GM12878 (cell line): ENCODE measurements around the gene BICD1.

Source experiments
- CREB1 ChIP-seq: IDR thresholded peaks from 2 replicates; pipeline ENCODE4 v1.6.1; 2012; ENCODE audit warnings: low read depth, mild to moderate bottlenecking, inconsistent platforms
- HDAC2 ChIP-seq: fragments of 200-600 bp; sonication (generic); IDR thresholded peaks from 2 replicates; pipeline ENCODE4 v1.6.1; 2017
- HDGF ChIP-seq: fragments of 450-650 bp; IDR thresholded peaks from 2 replicates; pipeline ENCODE4 v1.6.1; 2016; ENCODE audit warnings: antibody characterized with exemption
- POLR2A ChIP-seq: IDR thresholded peaks from 2 replicates; pipeline ENCODE4 v1.6.1; 2011; ENCODE audit warnings: low read depth, mild to moderate bottlenecking, low read length
- POLR2AphosphoS2 ChIP-seq: IDR thresholded peaks from 2 replicates; pipeline ENCODE4 v1.6.1; 2011; ENCODE audit warnings: low read depth, mild to moderate bottlenecking, low read length, improper control_type of control experiment, moderate library complexity
- RCOR1 ChIP-seq: conservative IDR thresholded peaks from 2 replicates; pipeline ENCODE4 v1.6.1; 2012; ENCODE audit warnings: low read depth, low read length, improper control_type of control experiment
- YY1 ChIP-seq: IDR thresholded peaks from 2 replicates; pipeline ENCODE4 v1.6.1; 2011; ENCODE audit warnings: low read depth, mild to moderate bottlenecking, low read length
- ZNF24 ChIP-seq: fragments of 450-650 bp; IDR thresholded peaks from 2 replicates; pipeline ENCODE4 v1.6.1; 2017; ENCODE audit warnings: antibody characterized with exemption, mild to moderate bottlenecking
- TF ChIP-seq, protein P1 (sequence below), 3 experiments: IDR thresholded peaks in 2 of 3; conservative IDR thresholded peaks in 1 of 3; 2 replicates each; pipeline ENCODE4 v1.5.1; 2011; ENCODE audit warnings: low read depth in 3 of 3, low read length in 3 of 3, mild to moderate bottlenecking in 3 of 3, control low read depth in 2 of 3, moderate library complexity in 2 of 3, inconsistent platforms in 1 of 3, mixed read lengths in 1 of 3; ENCODE audit not compliant: control insufficient read depth in 2 of 3, insufficient read depth in 1 of 3; ENCODE audit errors: extremely low read depth in 1 of 3
- TF ChIP-seq, protein P2 (sequence below): IDR thresholded peaks from 2 replicates; pipeline ENCODE4 v1.6.1; 2012; ENCODE audit warnings: mild to moderate bottlenecking, low read depth, low read length
- TF ChIP-seq, protein P3 (sequence below): fragments of 450-650 bp; IDR thresholded peaks from 2 replicates; pipeline ENCODE4 v1.6.1; 2016; ENCODE audit warnings: mild to moderate bottlenecking

DNA sequence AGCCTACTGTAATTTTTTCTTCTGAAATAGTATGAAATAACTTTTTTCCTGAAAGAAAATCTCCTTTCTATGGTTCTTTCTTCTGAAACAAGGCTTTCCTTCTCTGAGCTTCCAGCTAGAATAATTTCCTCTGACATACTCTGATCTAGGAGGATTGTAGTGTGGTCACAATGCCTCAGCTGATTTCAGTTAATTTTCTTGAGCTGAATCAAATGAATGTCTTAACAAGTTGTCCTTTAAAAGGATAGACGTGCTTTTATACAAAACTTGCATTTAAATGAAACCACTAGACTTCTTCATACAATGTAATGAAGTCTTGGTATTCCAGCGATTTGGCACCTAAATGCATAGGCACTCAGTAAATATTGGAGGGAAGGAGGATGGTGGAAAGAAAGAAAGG, 94.4 kb downstream of the BICD1 start:
- TF ChIP-seq HDAC2 = no peak
- TF ChIP-seq POLR2A = no peak
- TF ChIP-seq, protein P1, sequence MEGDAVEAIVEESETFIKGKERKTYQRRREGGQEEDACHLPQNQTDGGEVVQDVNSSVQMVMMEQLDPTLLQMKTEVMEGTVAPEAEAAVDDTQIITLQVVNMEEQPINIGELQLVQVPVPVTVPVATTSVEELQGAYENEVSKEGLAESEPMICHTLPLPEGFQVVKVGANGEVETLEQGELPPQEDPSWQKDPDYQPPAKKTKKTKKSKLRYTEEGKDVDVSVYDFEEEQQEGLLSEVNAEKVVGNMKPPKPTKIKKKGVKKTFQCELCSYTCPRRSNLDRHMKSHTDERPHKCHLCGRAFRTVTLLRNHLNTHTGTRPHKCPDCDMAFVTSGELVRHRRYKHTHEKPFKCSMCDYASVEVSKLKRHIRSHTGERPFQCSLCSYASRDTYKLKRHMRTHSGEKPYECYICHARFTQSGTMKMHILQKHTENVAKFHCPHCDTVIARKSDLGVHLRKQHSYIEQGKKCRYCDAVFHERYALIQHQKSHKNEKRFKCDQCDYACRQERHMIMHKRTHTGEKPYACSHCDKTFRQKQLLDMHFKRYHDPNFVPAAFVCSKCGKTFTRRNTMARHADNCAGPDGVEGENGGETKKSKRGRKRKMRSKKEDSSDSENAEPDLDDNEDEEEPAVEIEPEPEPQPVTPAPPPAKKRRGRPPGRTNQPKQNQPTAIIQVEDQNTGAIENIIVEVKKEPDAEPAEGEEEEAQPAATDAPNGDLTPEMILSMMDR (IDR thresholded peaks at IDR 0.05 in 2 of 3, conservative IDR thresholded peaks at IDR 0.05 in 1 of 3; ENCODE audit: control insufficient read depth in 2 of 3, extremely low read depth in 1 of 3, insufficient read depth in 1 of 3, low read depth in 3 of 3, low read length in 3 of 3) = no peak
- no peak for TF ChIP-seq ZNF24
- TF ChIP-seq, protein P2, sequence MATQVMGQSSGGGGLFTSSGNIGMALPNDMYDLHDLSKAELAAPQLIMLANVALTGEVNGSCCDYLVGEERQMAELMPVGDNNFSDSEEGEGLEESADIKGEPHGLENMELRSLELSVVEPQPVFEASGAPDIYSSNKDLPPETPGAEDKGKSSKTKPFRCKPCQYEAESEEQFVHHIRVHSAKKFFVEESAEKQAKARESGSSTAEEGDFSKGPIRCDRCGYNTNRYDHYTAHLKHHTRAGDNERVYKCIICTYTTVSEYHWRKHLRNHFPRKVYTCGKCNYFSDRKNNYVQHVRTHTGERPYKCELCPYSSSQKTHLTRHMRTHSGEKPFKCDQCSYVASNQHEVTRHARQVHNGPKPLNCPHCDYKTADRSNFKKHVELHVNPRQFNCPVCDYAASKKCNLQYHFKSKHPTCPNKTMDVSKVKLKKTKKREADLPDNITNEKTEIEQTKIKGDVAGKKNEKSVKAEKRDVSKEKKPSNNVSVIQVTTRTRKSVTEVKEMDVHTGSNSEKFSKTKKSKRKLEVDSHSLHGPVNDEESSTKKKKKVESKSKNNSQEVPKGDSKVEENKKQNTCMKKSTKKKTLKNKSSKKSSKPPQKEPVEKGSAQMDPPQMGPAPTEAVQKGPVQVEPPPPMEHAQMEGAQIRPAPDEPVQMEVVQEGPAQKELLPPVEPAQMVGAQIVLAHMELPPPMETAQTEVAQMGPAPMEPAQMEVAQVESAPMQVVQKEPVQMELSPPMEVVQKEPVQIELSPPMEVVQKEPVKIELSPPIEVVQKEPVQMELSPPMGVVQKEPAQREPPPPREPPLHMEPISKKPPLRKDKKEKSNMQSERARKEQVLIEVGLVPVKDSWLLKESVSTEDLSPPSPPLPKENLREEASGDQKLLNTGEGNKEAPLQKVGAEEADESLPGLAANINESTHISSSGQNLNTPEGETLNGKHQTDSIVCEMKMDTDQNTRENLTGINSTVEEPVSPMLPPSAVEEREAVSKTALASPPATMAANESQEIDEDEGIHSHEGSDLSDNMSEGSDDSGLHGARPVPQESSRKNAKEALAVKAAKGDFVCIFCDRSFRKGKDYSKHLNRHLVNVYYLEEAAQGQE = no peak
- no peak for TF ChIP-seq YY1
- TF ChIP-seq, protein P3, sequence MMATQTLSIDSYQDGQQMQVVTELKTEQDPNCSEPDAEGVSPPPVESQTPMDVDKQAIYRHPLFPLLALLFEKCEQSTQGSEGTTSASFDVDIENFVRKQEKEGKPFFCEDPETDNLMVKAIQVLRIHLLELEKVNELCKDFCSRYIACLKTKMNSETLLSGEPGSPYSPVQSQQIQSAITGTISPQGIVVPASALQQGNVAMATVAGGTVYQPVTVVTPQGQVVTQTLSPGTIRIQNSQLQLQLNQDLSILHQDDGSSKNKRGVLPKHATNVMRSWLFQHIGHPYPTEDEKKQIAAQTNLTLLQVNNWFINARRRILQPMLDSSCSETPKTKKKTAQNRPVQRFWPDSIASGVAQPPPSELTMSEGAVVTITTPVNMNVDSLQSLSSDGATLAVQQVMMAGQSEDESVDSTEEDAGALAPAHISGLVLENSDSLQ = no peak
- TF ChIP-seq RCOR1 = no peak
- no peak for TF ChIP-seq HDGF
- no peak for TF ChIP-seq CREB1
- no peak for TF ChIP-seq POLR2AphosphoS2
